ENCODE results near the gene CLEC18B. TPM values are rescaled to one million over a fixed set of nuclear protein-coding genes. Genes with fewer than 3 reads are reported as not detected.
"Not testable (repeated sequence)": the region's sequence is repeated elsewhere in the genome, so short reads cannot be mapped to it uniquely, and the experiment has no call there.

The CLEC18B gene
- total RNA-seq, 1 donor from 2014 or later = 0.42 TPM

GRCh38 chr16:74406600-74407361, 14.5 kb downstream of the CLEC18B start:
- H3K4me1 Mint-ChIP-seq; H3K27ac Mint-ChIP-seq; intact Hi-C loops (cut with micrococcal nuclease); H3K9me3 Mint-ChIP-seq; H3K4me3 Mint-ChIP-seq; H3K27me3 Mint-ChIP-seq; H3K36me3 Mint-ChIP-seq (ENCODE audit: low read depth): not testable (repeated sequence)
- peak; percentile 56 for DNase-seq

GRCh38 chr16:74404148-74404933, 16.9 kb downstream of the CLEC18B start:
- H3K9me3 Mint-ChIP-seq; intact Hi-C loops (cut with micrococcal nuclease); H3K4me1 Mint-ChIP-seq; H3K4me3 Mint-ChIP-seq; H3K27ac Mint-ChIP-seq; H3K27me3 Mint-ChIP-seq; H3K36me3 Mint-ChIP-seq (ENCODE audit: low read depth): not testable (repeated sequence)
- DNase-seq = peak; percentile 31

- H3K36me3 Mint-ChIP-seq (ENCODE audit: low read depth); H3K4me1 Mint-ChIP-seq; H3K9me3 Mint-ChIP-seq; intact Hi-C loops (cut with micrococcal nuclease); H3K4me3 Mint-ChIP-seq; H3K27me3 Mint-ChIP-seq; H3K27ac Mint-ChIP-seq: not testable (repeated sequence)
- peak; percentile 46 for DNase-seq
Observed at GRCh38 chr16:74400238-74400637, 21.0 kb downstream of the CLEC18B start.

GRCh38 chr16:74398212-74398895, 22.9 kb downstream of the CLEC18B start:
- DNase-seq = peak; percentile 56
- H3K4me3 Mint-ChIP-seq; H3K4me1 Mint-ChIP-seq; H3K27ac Mint-ChIP-seq; H3K36me3 Mint-ChIP-seq (ENCODE audit: low read depth); intact Hi-C loops (cut with micrococcal nuclease); H3K9me3 Mint-ChIP-seq; H3K27me3 Mint-ChIP-seq: not testable (repeated sequence)

- H3K4me3 Mint-ChIP-seq; H3K4me1 Mint-ChIP-seq; H3K9me3 Mint-ChIP-seq; H3K27ac Mint-ChIP-seq; intact Hi-C loops (cut with micrococcal nuclease); H3K36me3 Mint-ChIP-seq (ENCODE audit: low read depth); H3K27me3 Mint-ChIP-seq: not testable (repeated sequence)
- peak; percentile 55 for DNase-seq
Observed at GRCh38 chr16:74396521-74397017, 24.7 kb downstream of the CLEC18B start.

GRCh38 chr16:74394604-74395003, 26.7 kb downstream of the CLEC18B start:
- H3K36me3 Mint-ChIP-seq (ENCODE audit: low read depth); intact Hi-C loops (cut with micrococcal nuclease); H3K27ac Mint-ChIP-seq; H3K9me3 Mint-ChIP-seq; H3K27me3 Mint-ChIP-seq; H3K4me1 Mint-ChIP-seq; H3K4me3 Mint-ChIP-seq: not testable (repeated sequence)
- DNase-seq = peak; percentile 49

- H3K36me3 Mint-ChIP-seq (ENCODE audit: low read depth); H3K27ac Mint-ChIP-seq; H3K4me1 Mint-ChIP-seq; H3K9me3 Mint-ChIP-seq; H3K27me3 Mint-ChIP-seq; intact Hi-C loops (cut with micrococcal nuclease); H3K4me3 Mint-ChIP-seq: not testable (repeated sequence)
- peak; percentile 29 for DNase-seq
Observed at GRCh38 chr16:74394131-74394530, 27.1 kb downstream of the CLEC18B start.

GRCh38 chr16:74391454-74392050, 29.7 kb downstream of the CLEC18B start:
- H3K4me1 Mint-ChIP-seq; intact Hi-C loops (cut with micrococcal nuclease): not testable (repeated sequence)

GRCh38 chr16:74382339-74383034, 38.8 kb downstream of the CLEC18B start:
- H3K4me1 Mint-ChIP-seq; H3K4me3 Mint-ChIP-seq; H3K36me3 Mint-ChIP-seq (ENCODE audit: low read depth); H3K9me3 Mint-ChIP-seq; H3K27ac Mint-ChIP-seq; H3K27me3 Mint-ChIP-seq; intact Hi-C loops (cut with micrococcal nuclease): not testable (repeated sequence)
- DNase-seq = peak; percentile 52

More at GRCh38 chr16:74391454-74392050, 29.7 kb downstream of the CLEC18B start:
- H3K4me3 Mint-ChIP-seq; H3K27me3 Mint-ChIP-seq; H3K9me3 Mint-ChIP-seq; H3K36me3 Mint-ChIP-seq (ENCODE audit: low read depth); H3K27ac Mint-ChIP-seq: not testable (repeated sequence)
- peak; percentile 54 for DNase-seq

GRCh38 chr16:74373847-74374184, 47.5 kb downstream of the CLEC18B start:
- DNase-seq; H3K4me3 Mint-ChIP-seq; H3K9me3 Mint-ChIP-seq; intact Hi-C loops (cut with micrococcal nuclease); H3K36me3 Mint-ChIP-seq (ENCODE audit: low read depth); H3K4me1 Mint-ChIP-seq; H3K27me3 Mint-ChIP-seq; H3K27ac Mint-ChIP-seq: not testable (repeated sequence)

GRCh38 chr16:74372953-74373846, 48.1 kb downstream of the CLEC18B start:
- H3K4me3 Mint-ChIP-seq = no peak overlapping the region
- H3K27ac Mint-ChIP-seq = no peak overlapping the region
- no peaks in the 10 kb centered on the region for H3K36me3 Mint-ChIP-seq (ENCODE audit: low read depth)
- no peaks in the 10 kb centered on the region for H3K27me3 Mint-ChIP-seq
- peak; percentile 63 for DNase-seq
- intact Hi-C loops (cut with micrococcal nuclease) = no loop called here
- H3K4me1 Mint-ChIP-seq = peaks cover 1% of the 10 kb centered on the region
- no peaks in the 10 kb centered on the region for H3K9me3 Mint-ChIP-seq

- no peak overlapping the region for H3K4me3 Mint-ChIP-seq
- DNase-seq = peak; percentile 59
- H3K27ac Mint-ChIP-seq = no peak overlapping the region
- intact Hi-C loops (cut with micrococcal nuclease) = no loop called here
- peaks cover 5% of the 10 kb centered on the region for H3K4me1 Mint-ChIP-seq
- H3K27me3 Mint-ChIP-seq = no peaks in the 10 kb centered on the region
- no peaks in the 10 kb centered on the region for H3K9me3 Mint-ChIP-seq
- H3K36me3 Mint-ChIP-seq (ENCODE audit: low read depth) = peaks cover 1% of the 10 kb centered on the region
Observed at GRCh38 chr16:74372369-74372768, 48.9 kb downstream of the CLEC18B start.
